ENCODE measurements around the gene UTY.

DNA sequence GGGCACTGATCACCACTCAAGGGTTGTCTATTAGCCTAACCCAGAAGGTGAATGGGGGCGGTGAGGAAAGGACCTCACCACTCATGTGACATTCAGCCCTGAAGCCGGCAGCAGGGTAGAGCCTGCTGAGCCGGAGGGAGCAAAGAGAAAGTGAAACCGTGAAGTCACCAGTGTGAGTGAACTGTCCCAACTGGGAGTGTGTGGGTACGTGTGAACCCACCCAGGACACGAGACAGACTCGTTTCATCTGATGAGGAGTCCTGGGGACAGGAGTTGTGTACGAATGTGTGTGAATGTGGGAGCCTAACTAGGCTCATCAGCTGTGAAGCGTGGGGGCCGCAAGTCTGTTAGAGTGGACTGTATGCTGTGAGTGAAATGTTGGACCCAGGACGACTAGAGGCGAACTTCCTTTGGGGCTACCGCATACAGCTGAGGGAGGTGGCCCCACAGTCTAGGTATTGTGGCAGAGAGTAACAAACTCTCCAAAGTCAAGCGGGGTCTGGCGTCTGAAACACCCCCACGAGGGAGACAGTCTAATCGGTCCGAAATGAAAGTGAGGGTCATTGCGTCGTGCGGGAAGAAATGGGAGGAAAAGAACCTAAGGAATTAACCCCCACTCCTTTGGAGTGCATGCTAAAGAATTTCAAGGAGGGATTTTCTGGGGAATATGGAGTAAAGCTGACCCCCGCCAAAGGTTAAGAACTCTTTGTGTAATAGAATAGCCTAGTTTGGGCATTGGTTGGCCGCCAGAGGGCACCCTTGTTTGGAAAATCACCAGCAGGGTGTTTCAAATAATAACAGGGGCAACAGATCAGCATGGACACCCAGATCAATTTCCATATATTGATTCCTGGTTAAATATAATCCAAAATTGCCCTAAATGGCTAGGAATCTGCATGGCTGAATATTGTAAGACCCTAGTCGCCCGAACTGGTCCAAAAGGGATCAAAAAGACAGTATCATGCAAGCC is 43.6 kb downstream of the UTY start:
- TF ChIP-seq POLR2A (IDR thresholded peaks at IDR 0.05; ENCODE audit: borderline replicate concordance, extremely low read depth, insufficient read depth, insufficient read length), result no peak
- no peak for TF ChIP-seq SIN3A (IDR thresholded peaks at IDR 0.05; ENCODE audit: low read depth)
